ENCODE data around the gene TXLNG. TPM values are rescaled to one million over a fixed set of nuclear protein-coding genes. Genes with fewer than 3 reads are reported as not detected.

The TXLNG gene
- total RNA-seq, 6 donors from 2014 or later, result 8.1 to 23.5 (median 12.6) TPM

GRCh38 chrX:16867947-16868346 is 81.7 kb downstream of the TXLNG start:
- Histone ChIP-seq H3K27me3 (peaks cover 0 to 11% (median 0%) of the 10 kb centered on the region in 4 donors), H3K4me3 (no peak overlapping the region), H3K27ac (no peak overlapping the region), H3K4me1 (peaks cover 8 to 40% (median 17%) of the 10 kb centered on the region in 4 donors), H3K36me3 (no peaks in the 10 kb centered on the region), H3K9me3 (no peaks in the 10 kb centered on the region)
- no peak for ATAC-seq (ENCODE audit: low FRiP score in 2 of 2)
- 91 to 92% methylated on average over 6 of the region's 6 CpGs for WGBS, 2 donors
- TF ChIP-seq CTCF (IDR thresholded peaks at IDR 0.05) (no peak), POLR2AphosphoS5 (IDR thresholded peaks at IDR 0.05) (no peak), POLR2A (IDR thresholded peaks at IDR 0.05) (no peak), EP300 (IDR thresholded peaks at IDR 0.05) (no peak)
- DNase-seq, result no peak

GRCh38 chrX:16868920-16869319 is 82.7 kb downstream of the TXLNG start:
- ATAC-seq (ENCODE audit: low FRiP score in 2 of 2), result no peak
- no peak for TF ChIP-seq POLR2A (IDR thresholded peaks at IDR 0.05)
- no peak for TF ChIP-seq POLR2AphosphoS5 (IDR thresholded peaks at IDR 0.05)
- no peak for TF ChIP-seq EP300 (IDR thresholded peaks at IDR 0.05)
- no peak for TF ChIP-seq CTCF (IDR thresholded peaks at IDR 0.05)
- no peak for DNase-seq
- Histone ChIP-seq H3K9me3 (no peaks in the 10 kb centered on the region), H3K4me1 (peaks cover 8 to 40% (median 17%) of the 10 kb centered on the region in 4 donors), H3K4me3 (peak overlapping the region; percentile 57 to 84 (median 72)), H3K27ac (peak overlapping the region in 3 of 4 donors; percentile 90 to 94 (median 91)), H3K36me3 (no peaks in the 10 kb centered on the region), H3K27me3 (peaks cover 0 to 11% (median 0%) of the 10 kb centered on the region in 4 donors)
- 7 to 32% methylated on average over 7 of the region's 7 CpGs for WGBS, 2 donors

GRCh38 chrX:16869393-16870094 is 83.3 kb downstream of the TXLNG start:
- H3K9me3 ChIP-seq, result no peaks in the 10 kb centered on the region
- WGBS, 2 donors, result 0 to 11% methylated on average over 2 to 58 of the region's 92 CpGs
- H3K27ac ChIP-seq, result peak overlapping the region; percentile 88 to 94 (median 90)
- TF ChIP-seq EP300 (IDR thresholded peaks at IDR 0.05) (no peak), POLR2A (IDR thresholded peaks at IDR 0.05) (no peak), POLR2AphosphoS5 (IDR thresholded peaks at IDR 0.05) (no peak), CTCF (IDR thresholded peaks at IDR 0.05) (no peak)
- peaks cover 0 to 11% (median 0%) of the 10 kb centered on the region in 4 donors for H3K27me3 ChIP-seq
- no peaks in the 10 kb centered on the region for H3K36me3 ChIP-seq
- ATAC-seq (ENCODE audit: low FRiP score in 2 of 2), result peak; percentile 9 to 52
- H3K4me3 ChIP-seq, result peak overlapping the region; percentile 57 to 84 (median 72)
- peak; percentile 24 to 93 for DNase-seq
- H3K4me1 ChIP-seq, result peaks cover 8 to 40% (median 17%) of the 10 kb centered on the region in 4 donors

GRCh38 chrX:16870095-16870861 is 84.0 kb downstream of the TXLNG start, which contains the start of gene RBBP7:
Gene RBBP7, minus strand, starts transcription at chrX:16870362. Its CDS starts 309 bp downstream, at chrX:16870053.
- peaks cover 0 to 11% (median 0%) of the 10 kb centered on the region in 4 donors for H3K27me3 ChIP-seq
- H3K27ac ChIP-seq, result peak within 1 kb of the TSS; percentile 88 to 94 (median 90)
- peak within 1 kb of the TSS; percentile 59 to 84 (median 72) for H3K4me3 ChIP-seq
- WGBS, 2 donors, result 0 to 5% methylated on average over 1 to 31 of the region's 84 CpGs
- TF ChIP-seq POLR2A (IDR thresholded peaks at IDR 0.05), result peak; percentile 21 to 83 (median 75)
- TF ChIP-seq CTCF (IDR thresholded peaks at IDR 0.05), result peak in 3 of 6 experiments; percentile 19 to 23 (median 22)
- peak; percentile 59 to 82 for TF ChIP-seq POLR2AphosphoS5 (IDR thresholded peaks at IDR 0.05)
- no peak for TF ChIP-seq EP300 (IDR thresholded peaks at IDR 0.05)
- H3K36me3 ChIP-seq, result no peaks in the 10 kb centered on the region
- ATAC-seq (ENCODE audit: low FRiP score in 2 of 2) (peak; percentile 95 to 96), DNase-seq (peak; percentile 93 to 98)
- H3K9me3 ChIP-seq, result no peaks in the 10 kb centered on the region
- peaks cover 8 to 40% (median 17%) of the 10 kb centered on the region in 4 donors for H3K4me1 ChIP-seq

All from upper lobe of left lung (tissue), 6 donors.